HEK293 (cell line): Measurements from ENCODE around the gene NPAS1.

ENCODE experiments used
- BCL11A ChIP-seq: fragments of 450-650 bp; formaldehyde crosslinking; IDR thresholded peaks from 2 replicates; pipeline ENCODE4 v1.5.1; 2016; ENCODE audit warnings: low read depth, missing biosample characterization, missing genetic modification characterization
- EGR2 ChIP-seq: fragments of 450-650 bp; formaldehyde crosslinking; IDR thresholded peaks from 2 replicates; pipeline ENCODE4 v1.5.1; 2016; ENCODE audit warnings: low read depth, missing biosample characterization, missing genetic modification characterization
- GLI4 ChIP-seq: fragments of 450-650 bp; formaldehyde crosslinking; IDR thresholded peaks from 2 replicates; pipeline ENCODE4 v1.5.1; 2016; ENCODE audit warnings: missing biosample characterization, missing genetic modification characterization
- KLF1 ChIP-seq: fragments of 450-650 bp; formaldehyde crosslinking; IDR thresholded peaks from 2 replicates; pipeline ENCODE4 v1.5.1; 2016; ENCODE audit warnings: missing biosample characterization, missing genetic modification characterization
- KLF10 ChIP-seq: fragments of 450-650 bp; IDR thresholded peaks from 2 replicates; pipeline ENCODE4 v1.5.1; 2018; ENCODE audit warnings: missing biosample characterization, mild to moderate bottlenecking, missing genetic modification characterization
- KLF9 ChIP-seq: fragments of 450-650 bp; formaldehyde crosslinking; IDR thresholded peaks from 2 replicates; pipeline ENCODE4 v1.5.1; 2016; ENCODE audit warnings: missing biosample characterization, missing genetic modification characterization, low read depth
- MZF1 ChIP-seq: fragments of 450-650 bp; formaldehyde crosslinking; IDR thresholded peaks from 2 replicates; pipeline ENCODE4 v1.5.1; 2017; ENCODE audit warnings: missing biosample characterization, missing genetic modification characterization, borderline replicate concordance
- PATZ1 ChIP-seq: fragments of 450-650 bp; formaldehyde crosslinking; IDR thresholded peaks from 2 replicates; pipeline ENCODE4 v1.5.1; 2016; ENCODE audit warnings: missing biosample characterization, missing genetic modification characterization
- SP3 ChIP-seq: fragments of 450-650 bp; formaldehyde crosslinking; IDR thresholded peaks from 2 replicates; pipeline ENCODE4 v1.5.1; 2016; ENCODE audit warnings: missing biosample characterization, missing genetic modification characterization
- TCF7L2 ChIP-seq: IDR thresholded peaks from 2 replicates; pipeline ENCODE4 v1.6.1; 2011; ENCODE audit warnings: low read depth, mild to moderate bottlenecking, inconsistent platforms, low read length, moderate library complexity, borderline replicate concordance
- YY1 ChIP-seq: fragments of 450-650 bp; formaldehyde crosslinking; IDR thresholded peaks from 2 replicates; pipeline ENCODE4 v1.5.1; 2018; ENCODE audit warnings: missing biosample characterization, missing genetic modification characterization
- ZBTB17 ChIP-seq: fragments of 450-650 bp; formaldehyde crosslinking; IDR thresholded peaks from 2 replicates; pipeline ENCODE4 v1.5.1; 2016; ENCODE audit warnings: missing biosample characterization, missing genetic modification characterization
- ZBTB21 ChIP-seq: fragments of 450-650 bp; formaldehyde crosslinking; IDR thresholded peaks from 2 replicates; pipeline ENCODE4 v1.5.1; 2017; ENCODE audit warnings: missing biosample characterization, missing genetic modification characterization
- ZNF155 ChIP-seq: fragments of 450-650 bp; formaldehyde crosslinking; IDR thresholded peaks from 2 replicates; pipeline ENCODE4 v1.5.1; 2016; ENCODE audit warnings: missing biosample characterization, missing genetic modification characterization
- ZNF16 ChIP-seq: fragments of 450-650 bp; formaldehyde crosslinking; IDR thresholded peaks from 2 replicates; pipeline ENCODE4 v1.5.1; 2016; ENCODE audit warnings: low read depth, missing biosample characterization, missing genetic modification characterization
- ZNF184 ChIP-seq: fragments of 450-650 bp; IDR thresholded peaks from 2 replicates; pipeline ENCODE4 v1.5.1; 2018; ENCODE audit warnings: missing biosample characterization, mild to moderate bottlenecking, missing genetic modification characterization
- ZNF2 ChIP-seq: fragments of 450-650 bp; formaldehyde crosslinking; IDR thresholded peaks from 2 replicates; pipeline ENCODE4 v1.5.1; 2016; ENCODE audit warnings: missing biosample characterization, missing genetic modification characterization
- ZNF24 ChIP-seq: fragments of 450-650 bp; formaldehyde crosslinking; IDR thresholded peaks from 2 replicates; pipeline ENCODE4 v1.5.1; 2016; ENCODE audit warnings: missing biosample characterization, missing genetic modification characterization
- ZNF274 ChIP-seq, 2 experiments: fragments of 200-500 bp in 1 of 2; fragments of 450-650 bp in 1 of 2; sonication (Bioruptor generic) in 1 of 2; formaldehyde crosslinking in 1 of 2; IDR thresholded peaks; 2 replicates each; pipeline versions ENCODE4 v1.5.1 to v1.6.1; 2014 to 2016; ENCODE audit warnings: borderline replicate concordance in 1 of 2, inconsistent platforms in 1 of 2, low read length in 1 of 2, missing biosample characterization in 1 of 2, missing genetic modification characterization in 1 of 2
- ZNF354C ChIP-seq: fragments of 450-650 bp; formaldehyde crosslinking; IDR thresholded peaks from 2 replicates; pipeline ENCODE4 v1.5.1; 2016; ENCODE audit warnings: missing biosample characterization, missing genetic modification characterization, low read depth, borderline replicate concordance
- ZNF391 ChIP-seq: fragments of 450-650 bp; formaldehyde crosslinking; IDR thresholded peaks from 2 replicates; pipeline ENCODE4 v1.5.1; 2016; ENCODE audit warnings: low read depth, missing biosample characterization, missing genetic modification characterization, borderline replicate concordance
- ZNF394 ChIP-seq: fragments of 450-650 bp; formaldehyde crosslinking; IDR thresholded peaks from 2 replicates; pipeline ENCODE4 v1.5.1; 2016; ENCODE audit warnings: missing biosample characterization, missing genetic modification characterization, mild to moderate bottlenecking, moderate library complexity, borderline replicate concordance
- ZNF416 ChIP-seq: fragments of 450-650 bp; formaldehyde crosslinking; IDR thresholded peaks from 2 replicates; pipeline ENCODE4 v1.5.1; 2016; ENCODE audit warnings: missing biosample characterization, missing genetic modification characterization
- ZNF514 ChIP-seq: fragments of 450-650 bp; formaldehyde crosslinking; IDR thresholded peaks from 2 replicates; pipeline ENCODE4 v1.5.1; 2016; ENCODE audit warnings: missing biosample characterization, missing genetic modification characterization
- ZNF521 ChIP-seq: fragments of 450-650 bp; formaldehyde crosslinking; IDR thresholded peaks from 2 replicates; pipeline ENCODE4 v1.5.1; 2017; ENCODE audit warnings: missing biosample characterization, mild to moderate bottlenecking, missing genetic modification characterization
- ZNF600 ChIP-seq: fragments of 450-650 bp; formaldehyde crosslinking; IDR thresholded peaks from 2 replicates; pipeline ENCODE4 v1.5.1; 2016; ENCODE audit warnings: missing biosample characterization, missing genetic modification characterization
- ZNF830 ChIP-seq: fragments of 450-650 bp; IDR thresholded peaks from 2 replicates; pipeline ENCODE4 v1.5.0; 2018; ENCODE audit warnings: missing biosample characterization, missing genetic modification characterization, low read depth, mild to moderate bottlenecking, moderate library complexity
- ZNF837 ChIP-seq: fragments of 450-650 bp; formaldehyde crosslinking; IDR thresholded peaks from 2 replicates; pipeline ENCODE4 v1.5.1; 2016; ENCODE audit warnings: missing biosample characterization, missing genetic modification characterization
- ZNF843 ChIP-seq: fragments of 450-650 bp; formaldehyde crosslinking; IDR thresholded peaks from 2 replicates; pipeline ENCODE4 v1.5.1; 2016; ENCODE audit warnings: missing biosample characterization, missing genetic modification characterization
- TF ChIP-seq, protein P1 (sequence below): fragments of 450-650 bp; formaldehyde crosslinking; IDR thresholded peaks from 2 replicates; pipeline ENCODE4 v1.5.1; 2016; ENCODE audit warnings: missing biosample characterization, missing genetic modification characterization
- TF ChIP-seq, protein P2 (sequence below): fragments of 450-650 bp; formaldehyde crosslinking; IDR thresholded peaks from 2 replicates; pipeline ENCODE4 v1.5.1; 2016; ENCODE audit warnings: missing biosample characterization, missing genetic modification characterization

The NPAS1 gene

GRCh38 chr19:47036097-47036651, 16.5 kb downstream of the NPAS1 start (continued):
- TF ChIP-seq, protein P1, sequence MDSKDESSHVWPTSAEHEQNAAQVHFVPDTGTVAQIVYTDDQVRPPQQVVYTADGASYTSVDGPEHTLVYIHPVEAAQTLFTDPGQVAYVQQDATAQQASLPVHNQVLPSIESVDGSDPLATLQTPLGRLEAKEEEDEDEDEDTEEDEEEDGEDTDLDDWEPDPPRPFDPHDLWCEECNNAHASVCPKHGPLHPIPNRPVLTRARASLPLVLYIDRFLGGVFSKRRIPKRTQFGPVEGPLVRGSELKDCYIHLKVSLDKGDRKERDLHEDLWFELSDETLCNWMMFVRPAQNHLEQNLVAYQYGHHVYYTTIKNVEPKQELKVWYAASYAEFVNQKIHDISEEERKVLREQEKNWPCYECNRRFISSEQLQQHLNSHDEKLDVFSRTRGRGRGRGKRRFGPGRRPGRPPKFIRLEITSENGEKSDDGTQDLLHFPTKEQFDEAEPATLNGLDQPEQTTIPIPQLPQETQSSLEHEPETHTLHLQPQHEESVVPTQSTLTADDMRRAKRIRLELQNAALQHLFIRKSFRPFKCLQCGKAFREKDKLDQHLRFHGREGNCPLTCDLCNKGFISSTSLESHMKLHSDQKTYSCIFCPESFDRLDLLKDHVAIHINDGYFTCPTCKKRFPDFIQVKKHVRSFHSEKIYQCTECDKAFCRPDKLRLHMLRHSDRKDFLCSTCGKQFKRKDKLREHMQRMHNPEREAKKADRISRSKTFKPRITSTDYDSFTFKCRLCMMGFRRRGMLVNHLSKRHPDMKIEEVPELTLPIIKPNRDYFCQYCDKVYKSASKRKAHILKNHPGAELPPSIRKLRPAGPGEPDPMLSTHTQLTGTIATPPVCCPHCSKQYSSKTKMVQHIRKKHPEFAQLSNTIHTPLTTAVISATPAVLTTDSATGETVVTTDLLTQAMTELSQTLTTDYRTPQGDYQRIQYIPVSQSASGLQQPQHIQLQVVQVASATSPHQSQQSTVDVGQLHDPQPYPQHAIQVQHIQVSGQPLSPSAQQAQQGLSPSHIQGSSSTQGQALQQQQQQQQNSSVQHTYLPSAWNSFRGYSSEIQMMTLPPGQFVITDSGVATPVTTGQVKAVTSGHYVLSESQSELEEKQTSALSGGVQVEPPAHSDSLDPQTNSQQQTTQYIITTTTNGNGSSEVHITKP (tag by site-specific recombination): peak; percentile 98
- TF ChIP-seq ZBTB17 (tag by site-specific recombination) (no peak; the same call in 1 of the 2 replicates), ZNF830 (tag by site-specific recombination) (no peak), KLF9 (tag by site-specific recombination) (no peak), ZNF394 (tag by site-specific recombination) (no peak), ZNF391 (tag by site-specific recombination) (no peak), ZNF600 (tag by site-specific recombination) (no peak), PATZ1 (tag by site-specific recombination) (no peak), ZNF521 (tag by site-specific recombination) (no peak), ZNF16 (tag by site-specific recombination) (no peak), KLF1 (tag by site-specific recombination) (no peak; the same call in 1 of the 2 replicates), ZNF274 (IDR thresholded peaks at IDR 0.05; ENCODE audit: low read length) (no peak), ZNF274 (tag by site-specific recombination; IDR thresholded peaks at IDR 0.05; ENCODE audit: borderline replicate concordance) (no peak), ZBTB21 (no peak), SP3 (tag by site-specific recombination) (no peak; the same call in 1 of the 2 replicates), ZNF843 (tag by site-specific recombination) (no peak), TCF7L2 (no peak), KLF10 (peak; percentile 2; the same call in 1 of the 2 replicates), YY1 (tag by site-specific recombination) (no peak), ZNF2 (tag by site-specific recombination) (no peak), ZNF184 (tag by site-specific recombination) (no peak), GLI4 (tag by site-specific recombination) (no peak), ZNF155 (no peak), ZNF24 (tag by site-specific recombination) (peak; percentile 42), BCL11A (tag by site-specific recombination) (no peak), ZNF514 (tag by site-specific recombination) (no peak), MZF1 (no peak), ZNF416 (tag by site-specific recombination) (no peak), ZNF354C (no peak), EGR2 (tag by site-specific recombination) (no peak), ZNF837 (tag by site-specific recombination) (no peak)
- TF ChIP-seq, protein P2, sequence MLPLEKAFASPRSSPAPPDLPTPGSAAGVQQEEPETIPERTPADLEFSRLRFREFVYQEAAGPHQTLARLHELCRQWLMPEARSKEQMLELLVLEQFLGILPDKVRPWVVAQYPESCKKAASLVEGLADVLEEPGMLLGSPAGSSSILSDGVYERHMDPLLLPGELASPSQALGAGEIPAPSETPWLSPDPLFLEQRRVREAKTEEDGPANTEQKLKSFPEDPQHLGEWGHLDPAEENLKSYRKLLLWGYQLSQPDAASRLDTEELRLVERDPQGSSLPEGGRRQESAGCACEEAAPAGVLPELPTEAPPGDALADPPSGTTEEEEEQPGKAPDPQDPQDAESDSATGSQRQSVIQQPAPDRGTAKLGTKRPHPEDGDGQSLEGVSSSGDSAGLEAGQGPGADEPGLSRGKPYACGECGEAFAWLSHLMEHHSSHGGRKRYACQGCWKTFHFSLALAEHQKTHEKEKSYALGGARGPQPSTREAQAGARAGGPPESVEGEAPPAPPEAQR: no peak
